ENCODE measurements around the gene HLA-DOB. TPM values are rescaled to one million over a fixed set of nuclear protein-coding genes. Genes with fewer than 3 reads are reported as not detected.

The HLA-DOB gene
- total and polyA plus RNA-seq, 2 of the 13 experiments (the other 11 are each of a cell fraction or from before 2014, with no cell fraction given), result not detected

DNA sequence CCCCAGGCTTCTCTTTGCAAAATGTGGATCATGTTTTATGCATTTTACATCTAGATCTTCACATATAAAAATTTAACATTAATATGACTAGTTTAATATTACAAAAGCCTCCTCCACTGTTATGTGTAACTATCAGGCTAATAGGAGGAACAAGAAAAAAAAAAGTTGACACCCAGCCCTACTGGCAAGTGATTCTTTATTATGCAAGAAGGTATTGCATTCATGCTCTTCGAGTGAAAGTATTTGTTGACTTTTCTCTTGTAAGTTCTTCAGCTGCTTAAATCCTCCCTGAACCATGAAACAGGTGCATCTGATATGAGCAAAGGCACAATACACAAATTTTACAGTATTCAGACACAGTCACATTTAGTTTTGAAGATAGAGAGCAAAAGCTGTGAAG is 52.8 kb downstream of the HLA-DOB start:
- TF ChIP-seq, protein P1, sequence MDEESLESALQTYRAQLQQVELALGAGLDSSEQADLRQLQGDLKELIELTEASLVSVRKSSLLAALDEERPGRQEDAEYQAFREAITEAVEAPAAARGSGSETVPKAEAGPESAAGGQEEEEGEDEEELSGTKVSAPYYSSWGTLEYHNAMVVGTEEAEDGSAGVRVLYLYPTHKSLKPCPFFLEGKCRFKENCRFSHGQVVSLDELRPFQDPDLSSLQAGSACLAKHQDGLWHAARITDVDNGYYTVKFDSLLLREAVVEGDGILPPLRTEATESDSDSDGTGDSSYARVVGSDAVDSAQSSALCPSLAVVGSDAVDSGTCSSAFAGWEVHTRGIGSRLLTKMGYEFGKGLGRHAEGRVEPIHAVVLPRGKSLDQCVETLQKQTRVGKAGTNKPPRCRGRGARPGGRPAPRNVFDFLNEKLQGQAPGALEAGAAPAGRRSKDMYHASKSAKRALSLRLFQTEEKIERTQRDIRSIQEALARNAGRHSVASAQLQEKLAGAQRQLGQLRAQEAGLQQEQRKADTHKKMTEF (CRISPR knock-in tag; IDR thresholded peaks at IDR 0.05), result no peak
- no peak for TF ChIP-seq DPF2 (CRISPR knock-in tag; IDR thresholded peaks at IDR 0.05; ENCODE audit: borderline replicate concordance, low read depth)
- TF ChIP-seq ZNF24 (IDR thresholded peaks at IDR 0.05), result no peak
- TF ChIP-seq FOXC1 (CRISPR knock-in tag; IDR thresholded peaks at IDR 0.05; ENCODE audit: borderline replicate concordance), result no peak
- TF ChIP-seq ZNF232 (CRISPR knock-in tag; IDR thresholded peaks at IDR 0.05; ENCODE audit: borderline replicate concordance), result no peak
- TF ChIP-seq, protein P2, sequence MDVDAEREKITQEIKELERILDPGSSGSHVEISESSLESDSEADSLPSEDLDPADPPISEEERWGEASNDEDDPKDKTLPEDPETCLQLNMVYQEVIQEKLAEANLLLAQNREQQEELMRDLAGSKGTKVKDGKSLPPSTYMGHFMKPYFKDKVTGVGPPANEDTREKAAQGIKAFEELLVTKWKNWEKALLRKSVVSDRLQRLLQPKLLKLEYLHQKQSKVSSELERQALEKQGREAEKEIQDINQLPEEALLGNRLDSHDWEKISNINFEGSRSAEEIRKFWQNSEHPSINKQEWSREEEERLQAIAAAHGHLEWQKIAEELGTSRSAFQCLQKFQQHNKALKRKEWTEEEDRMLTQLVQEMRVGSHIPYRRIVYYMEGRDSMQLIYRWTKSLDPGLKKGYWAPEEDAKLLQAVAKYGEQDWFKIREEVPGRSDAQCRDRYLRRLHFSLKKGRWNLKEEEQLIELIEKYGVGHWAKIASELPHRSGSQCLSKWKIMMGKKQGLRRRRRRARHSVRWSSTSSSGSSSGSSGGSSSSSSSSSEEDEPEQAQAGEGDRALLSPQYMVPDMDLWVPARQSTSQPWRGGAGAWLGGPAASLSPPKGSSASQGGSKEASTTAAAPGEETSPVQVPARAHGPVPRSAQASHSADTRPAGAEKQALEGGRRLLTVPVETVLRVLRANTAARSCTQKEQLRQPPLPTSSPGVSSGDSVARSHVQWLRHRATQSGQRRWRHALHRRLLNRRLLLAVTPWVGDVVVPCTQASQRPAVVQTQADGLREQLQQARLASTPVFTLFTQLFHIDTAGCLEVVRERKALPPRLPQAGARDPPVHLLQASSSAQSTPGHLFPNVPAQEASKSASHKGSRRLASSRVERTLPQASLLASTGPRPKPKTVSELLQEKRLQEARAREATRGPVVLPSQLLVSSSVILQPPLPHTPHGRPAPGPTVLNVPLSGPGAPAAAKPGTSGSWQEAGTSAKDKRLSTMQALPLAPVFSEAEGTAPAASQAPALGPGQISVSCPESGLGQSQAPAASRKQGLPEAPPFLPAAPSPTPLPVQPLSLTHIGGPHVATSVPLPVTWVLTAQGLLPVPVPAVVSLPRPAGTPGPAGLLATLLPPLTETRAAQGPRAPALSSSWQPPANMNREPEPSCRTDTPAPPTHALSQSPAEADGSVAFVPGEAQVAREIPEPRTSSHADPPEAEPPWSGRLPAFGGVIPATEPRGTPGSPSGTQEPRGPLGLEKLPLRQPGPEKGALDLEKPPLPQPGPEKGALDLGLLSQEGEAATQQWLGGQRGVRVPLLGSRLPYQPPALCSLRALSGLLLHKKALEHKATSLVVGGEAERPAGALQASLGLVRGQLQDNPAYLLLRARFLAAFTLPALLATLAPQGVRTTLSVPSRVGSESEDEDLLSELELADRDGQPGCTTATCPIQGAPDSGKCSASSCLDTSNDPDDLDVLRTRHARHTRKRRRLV (CRISPR knock-in tag; IDR thresholded peaks at IDR 0.05), result no peak
- TF ChIP-seq, protein P3, sequence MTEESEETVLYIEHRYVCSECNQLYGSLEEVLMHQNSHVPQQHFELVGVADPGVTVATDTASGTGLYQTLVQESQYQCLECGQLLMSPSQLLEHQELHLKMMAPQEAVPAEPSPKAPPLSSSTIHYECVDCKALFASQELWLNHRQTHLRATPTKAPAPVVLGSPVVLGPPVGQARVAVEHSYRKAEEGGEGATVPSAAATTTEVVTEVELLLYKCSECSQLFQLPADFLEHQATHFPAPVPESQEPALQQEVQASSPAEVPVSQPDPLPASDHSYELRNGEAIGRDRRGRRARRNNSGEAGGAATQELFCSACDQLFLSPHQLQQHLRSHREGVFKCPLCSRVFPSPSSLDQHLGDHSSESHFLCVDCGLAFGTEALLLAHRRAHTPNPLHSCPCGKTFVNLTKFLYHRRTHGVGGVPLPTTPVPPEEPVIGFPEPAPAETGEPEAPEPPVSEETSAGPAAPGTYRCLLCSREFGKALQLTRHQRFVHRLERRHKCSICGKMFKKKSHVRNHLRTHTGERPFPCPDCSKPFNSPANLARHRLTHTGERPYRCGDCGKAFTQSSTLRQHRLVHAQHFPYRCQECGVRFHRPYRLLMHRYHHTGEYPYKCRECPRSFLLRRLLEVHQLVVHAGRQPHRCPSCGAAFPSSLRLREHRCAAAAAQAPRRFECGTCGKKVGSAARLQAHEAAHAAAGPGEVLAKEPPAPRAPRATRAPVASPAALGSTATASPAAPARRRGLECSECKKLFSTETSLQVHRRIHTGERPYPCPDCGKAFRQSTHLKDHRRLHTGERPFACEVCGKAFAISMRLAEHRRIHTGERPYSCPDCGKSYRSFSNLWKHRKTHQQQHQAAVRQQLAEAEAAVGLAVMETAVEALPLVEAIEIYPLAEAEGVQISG (CRISPR knock-in tag; IDR thresholded peaks at IDR 0.05), result no peak
- no peak for TF ChIP-seq ZNF34 (CRISPR knock-in tag; IDR thresholded peaks at IDR 0.05; ENCODE audit: borderline replicate concordance)
- no peak for TF ChIP-seq KLF6 (CRISPR knock-in tag; IDR thresholded peaks at IDR 0.05)
- TF ChIP-seq ZNF251 (CRISPR knock-in tag; IDR thresholded peaks at IDR 0.05), result no peak
- TF ChIP-seq MBD4 (IDR thresholded peaks at IDR 0.05; ENCODE audit: borderline replicate concordance, low read length), result no peak
- no TSS peak for BruUV-seq (replicated peaks)
- Histone ChIP-seq H3K79me2 (ENCODE audit: insufficient read depth, low read length) (no peaks in the 10 kb centered on the region), H3K9ac (ENCODE audit: insufficient read depth, low read depth, low read length) (no peak overlapping the region), H4K20me1 (ENCODE audit: insufficient read depth, low read length) (no peaks in the 10 kb centered on the region), H3K9me3 (ENCODE audit: low read length) (no peaks in the 10 kb centered on the region), H3K4me1 (ENCODE audit: insufficient read depth, low read length) (no peaks in the 10 kb centered on the region), H3K27me3 (ENCODE audit: control insufficient read depth in 1 of 2, insufficient read depth in 2 of 2, low read length in 2 of 2) (peaks cover 0 to 20% of the 10 kb centered on the region in 2 experiments; a peak in 4 of 5 replicates), H2AFZ (ENCODE audit: low read length) (no peak overlapping the region), H3K36me3 (replicated peaks in 1 of 2; ENCODE audit: control insufficient read depth in 1 of 2, insufficient read depth in 2 of 2, low read length in 2 of 2) (no peaks in the 10 kb centered on the region), H3K4me2 (ENCODE audit: low read depth, low read length) (no peak overlapping the region), H3K4me3 (replicated peaks in 1 of 3; ENCODE audit: insufficient read depth in 1 of 3, low read depth in 2 of 3, low read length in 3 of 3) (no peak overlapping the region), H3K27ac (ENCODE audit: extremely low read length, insufficient read depth, low read length) (no peak overlapping the region)
- ATAC-seq (no peak), DNase-seq (ENCODE audit: low spot score) (no peak), FAIRE-seq (no peak)
- intact Hi-C loops (cut with micrococcal nuclease; ENCODE audit: unreplicated experiment), result no loop called here
- POLR2A ChIA-PET, result no interaction called here
- in situ Hi-C loops (cut with HindIII; ENCODE audit: extremely low pct_ligation_motif_present, low pct_unique_long_range_greater_than_20kb), result no loop called here
- CTCF ChIA-PET (ENCODE audit: low intra/inter-chr PET ratio, low total read pairs), result no interaction called here
- WGBS (ENCODE audit: low lambda C conversion rate), result 8% methylated on average over 1 of the region's 1 CpG

Data from HepG2 (cell line).